ENCODE results near the gene AUNIP.

The AUNIP gene

GRCh38 chr1:25799935-25800702 lies 59.1 kb downstream of the AUNIP start, which contains the start of gene SELENON:
TSS of gene SELENON (plus strand) at chr1:25800193. CDS start at chr1:25800231, 38 bp downstream.
- ATAC-seq (ENCODE audit: insufficient read depth, low read depth) (peak; percentile 51), DNase-seq (no peak)
- no peaks in the 10 kb centered on the region for H3K36me3 ChIP-seq (ENCODE audit: insufficient read depth, low read length)
- H2AFZ ChIP-seq (ENCODE audit: low read depth, low read length) = peak within 1 kb of the TSS; percentile 68; the same call in 1 of the 2 replicates
- no peaks in the 10 kb centered on the region for H3K79me2 ChIP-seq (ENCODE audit: insufficient read depth, low read length)
- peak within 1 kb of the TSS; percentile 73 for H3K4me2 ChIP-seq (ENCODE audit: insufficient read depth, low read length)
- peak within 1 kb of the TSS; percentile 53 for H3K9ac ChIP-seq (ENCODE audit: low read depth, low read length)
- H3K27me3 ChIP-seq (ENCODE audit: insufficient read depth, low read length, poor library complexity) = peaks cover 24% of the 10 kb centered on the region
- peaks cover 8% of the 10 kb centered on the region; the same call in 1 of the 2 replicates for H4K20me1 ChIP-seq (ENCODE audit: insufficient read depth, low read length)
- peak within 1 kb of the TSS; percentile 17 to 59; a peak in 3 of 4 replicates for H3K4me3 ChIP-seq (ENCODE audit: low read depth in 1 of 2, low read length in 2 of 2)
- no peak within 1 kb of the TSS; the same call in 1 of the 2 replicates for H3K27ac ChIP-seq (ENCODE audit: low read length)
- peaks cover 28% of the 10 kb centered on the region for H3K4me1 ChIP-seq (ENCODE audit: insufficient read depth, low read length)
- no peaks in the 10 kb centered on the region for H3K9me3 ChIP-seq (ENCODE audit: insufficient read depth, low read length, severe bottlenecking)
- TF ChIP-seq, protein P1, sequence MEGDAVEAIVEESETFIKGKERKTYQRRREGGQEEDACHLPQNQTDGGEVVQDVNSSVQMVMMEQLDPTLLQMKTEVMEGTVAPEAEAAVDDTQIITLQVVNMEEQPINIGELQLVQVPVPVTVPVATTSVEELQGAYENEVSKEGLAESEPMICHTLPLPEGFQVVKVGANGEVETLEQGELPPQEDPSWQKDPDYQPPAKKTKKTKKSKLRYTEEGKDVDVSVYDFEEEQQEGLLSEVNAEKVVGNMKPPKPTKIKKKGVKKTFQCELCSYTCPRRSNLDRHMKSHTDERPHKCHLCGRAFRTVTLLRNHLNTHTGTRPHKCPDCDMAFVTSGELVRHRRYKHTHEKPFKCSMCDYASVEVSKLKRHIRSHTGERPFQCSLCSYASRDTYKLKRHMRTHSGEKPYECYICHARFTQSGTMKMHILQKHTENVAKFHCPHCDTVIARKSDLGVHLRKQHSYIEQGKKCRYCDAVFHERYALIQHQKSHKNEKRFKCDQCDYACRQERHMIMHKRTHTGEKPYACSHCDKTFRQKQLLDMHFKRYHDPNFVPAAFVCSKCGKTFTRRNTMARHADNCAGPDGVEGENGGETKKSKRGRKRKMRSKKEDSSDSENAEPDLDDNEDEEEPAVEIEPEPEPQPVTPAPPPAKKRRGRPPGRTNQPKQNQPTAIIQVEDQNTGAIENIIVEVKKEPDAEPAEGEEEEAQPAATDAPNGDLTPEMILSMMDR (IDR thresholded peaks at IDR 0.05; ENCODE audit: borderline replicate concordance, extremely low read depth, low read length, poor library complexity, severe bottlenecking) = no peak
- TF ChIP-seq EZH2 (IDR thresholded peaks at IDR 0.05; ENCODE audit: borderline replicate concordance, low read depth, low read length, severe bottlenecking) = no peak

DNA sequence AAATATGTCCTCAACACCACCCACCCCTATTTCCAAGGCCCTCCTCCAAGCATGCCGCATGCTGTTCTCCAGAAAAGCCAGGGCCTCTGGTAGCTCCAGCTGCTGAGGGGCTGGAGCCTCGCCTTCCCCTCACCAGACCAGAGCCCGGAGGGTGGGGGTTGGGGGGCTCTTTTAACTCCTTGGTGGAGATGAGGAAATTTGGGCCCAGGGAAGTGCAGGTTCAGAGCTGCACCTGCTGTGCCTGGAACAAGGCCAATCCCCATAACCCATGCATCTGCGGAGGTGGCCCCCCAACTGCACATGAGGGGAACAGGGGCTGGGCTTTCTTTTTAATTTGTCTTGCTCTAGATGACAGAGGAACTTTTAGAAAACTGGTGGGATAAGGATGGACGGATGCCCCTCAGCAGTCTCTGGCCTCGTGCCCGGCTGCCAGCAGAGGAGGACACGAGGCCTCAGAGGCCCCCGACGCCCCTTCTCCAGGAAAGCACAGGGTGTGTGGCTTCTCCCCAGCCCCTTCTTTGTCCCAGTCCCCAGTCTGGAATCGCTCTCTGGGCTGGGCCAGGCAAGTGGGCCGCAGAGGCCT lies 59.8 kb downstream of the AUNIP start:
- H3K36me3 ChIP-seq (ENCODE audit: insufficient read depth, low read length) = no peaks in the 10 kb centered on the region
- peaks cover 8% of the 10 kb centered on the region; the same call in 1 of the 2 replicates for H4K20me1 ChIP-seq (ENCODE audit: insufficient read depth, low read length)
- peak overlapping the region in 1 of 2 experiments; percentile 52; a peak in 2 of 4 replicates for H3K4me3 ChIP-seq (ENCODE audit: low read depth in 1 of 2, low read length in 2 of 2)
- H3K27me3 ChIP-seq (ENCODE audit: insufficient read depth, low read length, poor library complexity) = peaks cover 24% of the 10 kb centered on the region
- peak overlapping the region; percentile 37; the same call in 1 of the 2 replicates for H3K9ac ChIP-seq (ENCODE audit: low read depth, low read length)
- no peaks in the 10 kb centered on the region for H3K79me2 ChIP-seq (ENCODE audit: insufficient read depth, low read length)
- TF ChIP-seq EZH2 (IDR thresholded peaks at IDR 0.05; ENCODE audit: borderline replicate concordance, low read depth, low read length, severe bottlenecking) = no peak
- TF ChIP-seq, protein P1 (IDR thresholded peaks at IDR 0.05; ENCODE audit: borderline replicate concordance, extremely low read depth, low read length, poor library complexity, severe bottlenecking) = no peak
- H3K27ac ChIP-seq (ENCODE audit: low read length) = no peak overlapping the region
- peaks cover 28% of the 10 kb centered on the region for H3K4me1 ChIP-seq (ENCODE audit: insufficient read depth, low read length)
- no peak for ATAC-seq (ENCODE audit: insufficient read depth, low read depth)
- H3K9me3 ChIP-seq (ENCODE audit: insufficient read depth, low read length, severe bottlenecking) = no peaks in the 10 kb centered on the region
- peak overlapping the region; percentile 71 for H3K4me2 ChIP-seq (ENCODE audit: insufficient read depth, low read length)
- peak overlapping the region; percentile 51; the same call in 1 of the 2 replicates for H2AFZ ChIP-seq (ENCODE audit: low read depth, low read length)
- no peak for DNase-seq

- Histone ChIP-seq H3K79me2 (ENCODE audit: insufficient read depth, low read length) (no peaks in the 10 kb centered on the region), H3K9ac (ENCODE audit: low read depth, low read length) (no peak overlapping the region)
- DNase-seq = no peak
These were observed 60.4 kb downstream of the AUNIP start for GRCh38 chr1:25798666-25799351.

More at GRCh38 chr1:25798666-25799351, 60.4 kb downstream of the AUNIP start:
- Histone ChIP-seq H2AFZ (ENCODE audit: low read depth, low read length) (no peak overlapping the region), H3K27ac (ENCODE audit: low read length) (no peak overlapping the region), H4K20me1 (ENCODE audit: insufficient read depth, low read length) (peaks cover 8% of the 10 kb centered on the region; the same call in 1 of the 2 replicates), H3K27me3 (ENCODE audit: insufficient read depth, low read length, poor library complexity) (peaks cover 24% of the 10 kb centered on the region), H3K4me1 (ENCODE audit: insufficient read depth, low read length) (peaks cover 28% of the 10 kb centered on the region), H3K36me3 (ENCODE audit: insufficient read depth, low read length) (no peaks in the 10 kb centered on the region), H3K4me2 (ENCODE audit: insufficient read depth, low read length) (no peak overlapping the region), H3K4me3 (ENCODE audit: low read depth in 1 of 2, low read length in 2 of 2) (no peak overlapping the region), H3K9me3 (ENCODE audit: insufficient read depth, low read length, severe bottlenecking) (no peaks in the 10 kb centered on the region)
- TF ChIP-seq EZH2 (IDR thresholded peaks at IDR 0.05; ENCODE audit: borderline replicate concordance, low read depth, low read length, severe bottlenecking) = no peak
- TF ChIP-seq, protein P1 (IDR thresholded peaks at IDR 0.05; ENCODE audit: borderline replicate concordance, extremely low read depth, low read length, poor library complexity, severe bottlenecking) = no peak
- ATAC-seq (ENCODE audit: insufficient read depth, low read depth) = no peak
